Measurements from ENCODE around the gene JPH4.

- no peak for TF ChIP-seq POLR2A (IDR thresholded peaks at IDR 0.05)
- TF ChIP-seq, protein P1, sequence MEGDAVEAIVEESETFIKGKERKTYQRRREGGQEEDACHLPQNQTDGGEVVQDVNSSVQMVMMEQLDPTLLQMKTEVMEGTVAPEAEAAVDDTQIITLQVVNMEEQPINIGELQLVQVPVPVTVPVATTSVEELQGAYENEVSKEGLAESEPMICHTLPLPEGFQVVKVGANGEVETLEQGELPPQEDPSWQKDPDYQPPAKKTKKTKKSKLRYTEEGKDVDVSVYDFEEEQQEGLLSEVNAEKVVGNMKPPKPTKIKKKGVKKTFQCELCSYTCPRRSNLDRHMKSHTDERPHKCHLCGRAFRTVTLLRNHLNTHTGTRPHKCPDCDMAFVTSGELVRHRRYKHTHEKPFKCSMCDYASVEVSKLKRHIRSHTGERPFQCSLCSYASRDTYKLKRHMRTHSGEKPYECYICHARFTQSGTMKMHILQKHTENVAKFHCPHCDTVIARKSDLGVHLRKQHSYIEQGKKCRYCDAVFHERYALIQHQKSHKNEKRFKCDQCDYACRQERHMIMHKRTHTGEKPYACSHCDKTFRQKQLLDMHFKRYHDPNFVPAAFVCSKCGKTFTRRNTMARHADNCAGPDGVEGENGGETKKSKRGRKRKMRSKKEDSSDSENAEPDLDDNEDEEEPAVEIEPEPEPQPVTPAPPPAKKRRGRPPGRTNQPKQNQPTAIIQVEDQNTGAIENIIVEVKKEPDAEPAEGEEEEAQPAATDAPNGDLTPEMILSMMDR (IDR thresholded peaks at IDR 0.05): peak; percentile 59 to 76 (median 71)
Measured at GRCh38 chr14:23559010-23559925, 19.3 kb downstream of the JPH4 start.
